GM19351 (cell line): Measurements from ENCODE around the gene OTC.

Source experiments
- ATAC-seq: cut with Tn5 transposase; IDR thresholded peaks from one replicate; pipeline ENCODE4 v1.9.1; 2021; ENCODE audit warnings: mild to moderate bottlenecking, moderate library complexity; ENCODE audit not compliant: unreplicated experiment

The OTC gene

DNA sequence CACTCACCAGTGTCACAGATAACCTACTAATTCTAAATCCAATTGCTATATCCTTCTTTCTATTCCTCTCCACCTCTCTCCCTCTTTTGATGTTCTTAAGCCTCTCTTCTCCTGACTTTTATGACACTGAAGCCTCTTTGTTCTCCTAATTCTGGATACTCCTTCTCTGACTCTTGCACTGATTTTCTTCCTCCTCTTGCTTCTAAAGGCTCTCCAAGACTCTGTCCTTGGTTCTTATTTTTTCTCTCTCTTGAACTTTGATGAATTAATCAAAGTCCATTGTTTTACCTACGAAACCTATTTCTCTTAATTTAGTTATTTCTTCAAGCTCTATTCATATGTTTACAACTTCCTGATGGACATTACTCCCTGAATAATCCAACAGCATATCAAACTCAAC, 113.3 kb downstream of the OTC start:
- ATAC-seq: no peak

DNA sequence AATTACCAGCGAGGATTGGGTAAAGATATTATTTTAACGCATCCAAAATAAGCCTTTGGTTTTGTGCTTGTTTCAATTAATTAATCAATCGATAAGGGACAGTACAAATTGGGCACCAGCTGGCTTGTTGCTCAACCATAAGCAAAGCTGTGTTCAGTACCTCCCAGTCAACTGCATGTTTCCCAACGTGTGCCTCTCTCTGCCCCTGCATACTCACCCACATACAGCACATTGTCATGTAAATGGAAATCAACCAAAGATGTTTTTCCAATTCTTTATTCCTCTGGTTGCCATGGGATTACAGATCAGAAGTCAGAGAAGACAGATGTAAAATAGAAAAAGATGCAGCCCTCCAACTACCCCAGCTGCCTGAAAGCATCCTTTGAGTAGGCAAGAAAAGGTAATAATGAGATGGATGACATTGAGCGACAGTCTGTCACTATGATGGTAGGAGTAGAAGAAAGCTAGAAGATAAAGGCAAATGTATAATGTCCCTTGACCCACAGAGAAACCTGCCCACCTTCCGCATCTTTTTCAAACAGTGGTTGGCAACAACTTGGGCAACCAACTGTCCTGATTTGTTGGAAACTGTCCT, 116.3 kb downstream of the OTC start:
- ATAC-seq: no peak
